Measurements from ENCODE around the gene PLIN5.

Gene PLIN5

DNA sequence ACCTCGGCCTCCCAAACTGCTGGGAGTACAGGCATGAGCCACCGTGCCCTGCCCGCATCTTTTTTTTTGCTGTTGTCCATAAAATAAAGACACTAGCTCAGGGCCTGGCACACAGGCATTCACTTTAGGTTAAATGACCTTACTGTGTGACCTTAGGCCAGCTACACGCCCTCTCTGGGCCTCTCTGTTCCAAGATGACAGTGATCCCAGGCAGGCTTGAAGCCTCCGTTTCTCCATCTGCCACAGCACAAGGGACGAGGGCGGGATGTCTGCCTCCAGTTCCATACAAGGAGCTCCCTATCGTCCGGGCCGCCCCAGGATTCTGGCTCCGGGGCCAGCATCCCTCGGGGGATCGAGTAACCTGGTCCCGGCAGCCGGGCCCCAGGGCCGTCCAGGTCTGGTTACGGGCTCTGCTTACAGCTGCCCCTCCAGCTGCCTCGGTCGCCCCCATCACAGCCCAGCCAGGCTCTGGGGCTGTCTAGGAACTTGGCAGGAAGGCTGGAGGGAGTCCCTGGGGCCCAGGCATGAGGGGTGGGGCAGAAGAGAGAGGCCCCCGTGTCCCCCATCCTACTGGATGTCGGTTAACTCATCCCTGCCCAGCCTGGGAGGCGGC lies 36.4 kb upstream of the PLIN5 start:
- Histone ChIP-seq H3K79me2 (ENCODE audit: low read length) (no peaks in the 10 kb centered on the region), H4K20me1 (ENCODE audit: insufficient read depth, low read length) (no peaks in the 10 kb centered on the region), H3K4me3 (ENCODE audit: low read length) (no peak overlapping the region), H2AFZ (ENCODE audit: low read length) (no peak overlapping the region), H3K27me3 (replicated peaks; ENCODE audit: insufficient read depth, low read length) (peaks cover 95% of the 10 kb centered on the region), H3K9me2 (replicated peaks; ENCODE audit: insufficient read depth, low read length) (no peaks in the 10 kb centered on the region), H3K27ac (ENCODE audit: low read length) (no peak overlapping the region), H3K4me1 (ENCODE audit: low read length) (no peaks in the 10 kb centered on the region), H3K4me2 (ENCODE audit: low read depth, low read length) (no peak overlapping the region), H3K9me3 (replicated peaks; ENCODE audit: insufficient read depth, low read length) (no peaks in the 10 kb centered on the region), H3F3A (ENCODE audit: insufficient read depth, low read length) (no peaks in the 10 kb centered on the region), H3K36me3 (replicated peaks; ENCODE audit: insufficient read depth, low read length) (no peaks in the 10 kb centered on the region), H3K9ac (ENCODE audit: low read length) (no peak overlapping the region)
- no peak for DNase-seq
- TF ChIP-seq EZH2 (optimal IDR thresholded peaks at IDR 0.05; ENCODE audit: low read depth, low read length) (no peak), EZH2phosphoT487 (IDR thresholded peaks at IDR 0.05; ENCODE audit: low read length) (no peak)
- TF ChIP-seq, protein P1, sequence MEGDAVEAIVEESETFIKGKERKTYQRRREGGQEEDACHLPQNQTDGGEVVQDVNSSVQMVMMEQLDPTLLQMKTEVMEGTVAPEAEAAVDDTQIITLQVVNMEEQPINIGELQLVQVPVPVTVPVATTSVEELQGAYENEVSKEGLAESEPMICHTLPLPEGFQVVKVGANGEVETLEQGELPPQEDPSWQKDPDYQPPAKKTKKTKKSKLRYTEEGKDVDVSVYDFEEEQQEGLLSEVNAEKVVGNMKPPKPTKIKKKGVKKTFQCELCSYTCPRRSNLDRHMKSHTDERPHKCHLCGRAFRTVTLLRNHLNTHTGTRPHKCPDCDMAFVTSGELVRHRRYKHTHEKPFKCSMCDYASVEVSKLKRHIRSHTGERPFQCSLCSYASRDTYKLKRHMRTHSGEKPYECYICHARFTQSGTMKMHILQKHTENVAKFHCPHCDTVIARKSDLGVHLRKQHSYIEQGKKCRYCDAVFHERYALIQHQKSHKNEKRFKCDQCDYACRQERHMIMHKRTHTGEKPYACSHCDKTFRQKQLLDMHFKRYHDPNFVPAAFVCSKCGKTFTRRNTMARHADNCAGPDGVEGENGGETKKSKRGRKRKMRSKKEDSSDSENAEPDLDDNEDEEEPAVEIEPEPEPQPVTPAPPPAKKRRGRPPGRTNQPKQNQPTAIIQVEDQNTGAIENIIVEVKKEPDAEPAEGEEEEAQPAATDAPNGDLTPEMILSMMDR (IDR thresholded peaks at IDR 0.05; ENCODE audit: low read length), result no peak

DNA sequence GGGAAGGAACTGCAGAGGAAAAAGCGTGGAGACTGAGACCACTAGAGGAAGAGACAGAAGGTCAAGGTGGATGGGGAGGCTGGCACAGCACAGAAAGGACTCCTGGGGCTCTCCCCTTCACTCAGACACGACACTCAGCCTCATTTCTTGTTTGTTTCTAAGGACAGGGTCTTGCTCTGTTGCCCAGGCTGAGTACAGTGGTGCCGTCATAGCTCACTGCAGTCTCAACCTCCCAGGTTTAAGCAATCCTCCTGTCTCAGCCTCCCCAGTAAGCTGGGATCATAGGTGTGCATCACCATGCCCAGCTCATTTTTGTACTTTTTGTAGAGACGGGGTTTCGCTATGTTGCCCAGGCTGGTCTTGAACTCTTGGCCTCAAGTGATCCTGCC lies 35.9 kb upstream of the PLIN5 start:
- H3K27ac ChIP-seq (ENCODE audit: low read length), result no peak overlapping the region
- H2AFZ ChIP-seq (ENCODE audit: low read length), result no peak overlapping the region
- no peaks in the 10 kb centered on the region for H3K4me1 ChIP-seq (ENCODE audit: low read length)
- no peak overlapping the region for H3K4me2 ChIP-seq (ENCODE audit: low read depth, low read length)
- no peaks in the 10 kb centered on the region for H3K36me3 ChIP-seq (replicated peaks; ENCODE audit: insufficient read depth, low read length)
- no peak overlapping the region for H3K4me3 ChIP-seq (ENCODE audit: low read length)
- TF ChIP-seq EZH2 (optimal IDR thresholded peaks at IDR 0.05; ENCODE audit: low read depth, low read length), result no peak
- TF ChIP-seq EZH2phosphoT487 (IDR thresholded peaks at IDR 0.05; ENCODE audit: low read length), result no peak
- TF ChIP-seq, protein P1 (IDR thresholded peaks at IDR 0.05; ENCODE audit: low read length), result no peak
- no peaks in the 10 kb centered on the region for H3F3A ChIP-seq (ENCODE audit: insufficient read depth, low read length)
- peaks cover 95% of the 10 kb centered on the region for H3K27me3 ChIP-seq (replicated peaks; ENCODE audit: insufficient read depth, low read length)
- no peak overlapping the region for H3K9ac ChIP-seq (ENCODE audit: low read length)
- no peaks in the 10 kb centered on the region for H4K20me1 ChIP-seq (ENCODE audit: insufficient read depth, low read length)
- DNase-seq, result no peak
- H3K79me2 ChIP-seq (ENCODE audit: low read length), result no peaks in the 10 kb centered on the region
- no peaks in the 10 kb centered on the region for H3K9me3 ChIP-seq (replicated peaks; ENCODE audit: insufficient read depth, low read length)
- no peaks in the 10 kb centered on the region for H3K9me2 ChIP-seq (replicated peaks; ENCODE audit: insufficient read depth, low read length)

DNA sequence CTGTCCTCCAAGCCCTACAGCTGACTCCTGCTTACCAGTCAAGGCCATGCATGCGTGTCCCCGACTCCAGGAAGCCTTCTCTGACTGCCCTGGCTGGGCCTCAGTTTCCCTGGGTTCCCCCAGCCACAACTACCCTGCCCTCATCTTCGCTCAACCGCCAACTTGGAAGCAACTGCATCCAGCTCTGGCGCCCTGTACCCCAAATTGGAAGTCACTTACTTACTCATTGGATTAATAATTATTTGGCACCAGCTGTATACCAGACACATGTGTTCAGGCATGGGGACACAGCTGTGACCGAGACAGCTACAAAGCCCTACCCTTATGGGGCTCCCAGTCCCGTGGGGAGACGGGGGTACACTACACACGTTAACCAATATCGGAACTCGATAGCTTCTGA lies 35.4 kb upstream of the PLIN5 start:
- no peak for TF ChIP-seq EZH2 (optimal IDR thresholded peaks at IDR 0.05; ENCODE audit: low read depth, low read length)
- TF ChIP-seq, protein P1 (IDR thresholded peaks at IDR 0.05; ENCODE audit: low read length), result no peak
- no peak for TF ChIP-seq EZH2phosphoT487 (IDR thresholded peaks at IDR 0.05; ENCODE audit: low read length)
- no peaks in the 10 kb centered on the region for H3K79me2 ChIP-seq (ENCODE audit: low read length)
- no peak overlapping the region for H2AFZ ChIP-seq (ENCODE audit: low read length)
- H3K9ac ChIP-seq (ENCODE audit: low read length), result no peak overlapping the region
- no peak overlapping the region for H3K4me2 ChIP-seq (ENCODE audit: low read depth, low read length)
- no peaks in the 10 kb centered on the region for H3K4me1 ChIP-seq (ENCODE audit: low read length)
- H3F3A ChIP-seq (ENCODE audit: insufficient read depth, low read length), result no peaks in the 10 kb centered on the region
- H3K27me3 ChIP-seq (replicated peaks; ENCODE audit: insufficient read depth, low read length), result peaks cover 90% of the 10 kb centered on the region
- H3K4me3 ChIP-seq (ENCODE audit: low read length), result no peak overlapping the region
- no peaks in the 10 kb centered on the region for H3K36me3 ChIP-seq (replicated peaks; ENCODE audit: insufficient read depth, low read length)
- DNase-seq, result no peak
- no peak overlapping the region for H3K27ac ChIP-seq (ENCODE audit: low read length)
- no peaks in the 10 kb centered on the region for H4K20me1 ChIP-seq (ENCODE audit: insufficient read depth, low read length)
- H3K9me3 ChIP-seq (replicated peaks; ENCODE audit: insufficient read depth, low read length), result no peaks in the 10 kb centered on the region
- no peaks in the 10 kb centered on the region for H3K9me2 ChIP-seq (replicated peaks; ENCODE audit: insufficient read depth, low read length)
